HepG2 (cell line): Measurements from ENCODE around the gene OLFM1. TPM values are rescaled to one million over a fixed set of nuclear protein-coding genes. Genes with fewer than 3 reads are reported as not detected.

Experiments used
- BCLAF1 ChIP-seq: fragments of 450-650 bp; IDR thresholded peaks from 2 replicates; pipeline ENCODE4 v1.6.1; 2017; ENCODE audit warnings: mild to moderate bottlenecking
- DBP ChIP-seq: sonication (generic); formaldehyde crosslinking; IDR thresholded peaks from 2 replicates; pipeline ENCODE4 v1.4.0; 2020; ENCODE audit warnings: missing genetic modification reagents; ENCODE audit errors: not compliant biosample characterization
- ELF4 ChIP-seq: sonication (generic); formaldehyde crosslinking; IDR thresholded peaks from 2 replicates; pipeline ENCODE4 v1.5.0; 2020; ENCODE audit warnings: missing genetic modification reagents, mild to moderate bottlenecking, moderate library complexity, borderline replicate concordance
- FOXA1 ChIP-seq, 2 experiments: fragments of 450-650 bp in 1 of 2; sonication (generic) in 1 of 2; formaldehyde crosslinking in 1 of 2; IDR thresholded peaks; 2 replicates each; pipeline versions ENCODE4 v1.4.0 to v1.6.1; 2016 to 2020; ENCODE audit warnings: missing genetic modification reagents in 1 of 2
- GLI4 ChIP-seq: sonication (generic); formaldehyde crosslinking; IDR thresholded peaks from 2 replicates; pipeline ENCODE4 v1.5.1; 2020; ENCODE audit warnings: missing genetic modification reagents, mild to moderate bottlenecking, moderate library complexity, borderline replicate concordance
- IKZF1 ChIP-seq: fragments of 450-650 bp; IDR thresholded peaks from 2 replicates; pipeline ENCODE4 v1.7.1; 2016
- MAFG ChIP-seq: sonication (generic); formaldehyde crosslinking; IDR thresholded peaks from 2 replicates; pipeline ENCODE4 v1.5.1; 2020; ENCODE audit warnings: mild to moderate bottlenecking, missing genetic modification reagents
- NFKB2 ChIP-seq: sonication (generic); formaldehyde crosslinking; IDR thresholded peaks from 2 replicates; pipeline ENCODE4 v1.4.0; 2020; ENCODE audit warnings: missing genetic modification reagents, borderline replicate concordance
- RAD21 ChIP-seq: fragments of 450-650 bp; formaldehyde crosslinking; IDR thresholded peaks from 2 replicates; pipeline ENCODE4 v1.5.0; 2020; ENCODE audit warnings: mild to moderate bottlenecking
- RBM22 ChIP-seq: fragments of 200-400 bp; formaldehyde crosslinking; optimal IDR thresholded peaks from 2 replicates; pipeline ENCODE3; 2017; ENCODE audit warnings: mild to moderate bottlenecking, low read length, moderate library complexity
- RFXANK ChIP-seq: IDR thresholded peaks from 2 replicates; pipeline ENCODE4 v1.6.1; 2016
- SETDB1 ChIP-seq: sonication (generic); formaldehyde crosslinking; IDR thresholded peaks from 2 replicates; pipeline ENCODE4 v1.5.1; 2020; ENCODE audit warnings: missing genetic modification reagents, mild to moderate bottlenecking, borderline replicate concordance
- SPEN ChIP-seq: sonication (generic); formaldehyde crosslinking; IDR thresholded peaks from 2 replicates; pipeline ENCODE4 v1.5.1; 2020; ENCODE audit warnings: low read depth, mild to moderate bottlenecking, missing genetic modification reagents
- ZMYM4 ChIP-seq: sonication (generic); formaldehyde crosslinking; IDR thresholded peaks from 2 replicates; pipeline ENCODE4 v1.8.1; 2023; ENCODE audit warnings: mild to moderate bottlenecking, missing genetic modification reagents
- polyA plus RNA-seq, 8 experiments: library from polyadenylated mRNA; depleted of rRNA in 3 of 8; stranded (reverse) in 7 of 8; unstranded in 1 of 8; fragments of >200 nt; fragmentation: Illumina TruSeq in 4 of 8; extraction: Trizol in 4 of 8; gene quantifications; 2 replicates each; pipeline versions ENCODE4 v1.2.1 to v1.2.3, GENCODE V29; 2011 to 2016; ENCODE audit warnings: low read depth in 4 of 8, missing spikeins in 1 of 8, mixed read lengths in 1 of 8; ENCODE audit not compliant: insufficient read depth in 1 of 8
- total RNA-seq, 5 experiments: library from RNA; depleted of rRNA; stranded (reverse); fragments of >200 nt; fragmentation: Illumina TruSeq; extraction: Trizol; gene quantifications; 2 replicates each; pipeline ENCODE4 v1.2.3, GENCODE V29; 2016; ENCODE audit warnings: low read depth in 1 of 5
- TF ChIP-seq, protein P1 (sequence below): sonication (generic); formaldehyde crosslinking; IDR thresholded peaks from 2 replicates; pipeline ENCODE4 v1.9.0; 2022; ENCODE audit warnings: missing genetic modification reagents, mild to moderate bottlenecking, borderline replicate concordance
- TF ChIP-seq, protein P2 (sequence below): sonication (generic); formaldehyde crosslinking; IDR thresholded peaks from 2 replicates; pipeline ENCODE4 v1.4.0; 2020; ENCODE audit warnings: missing genetic modification reagents
- TF ChIP-seq, protein P3 (sequence below): sonication (generic); formaldehyde crosslinking; conservative IDR thresholded peaks from 2 replicates; pipeline ENCODE4 v1.8.0; 2022; ENCODE audit warnings: low read depth, missing genetic modification reagents

Gene OLFM1
- total and polyA plus RNA-seq, 2 of the 13 experiments (the other 11 are each of a cell fraction or from before 2014, with no cell fraction given), result not detected

DNA sequence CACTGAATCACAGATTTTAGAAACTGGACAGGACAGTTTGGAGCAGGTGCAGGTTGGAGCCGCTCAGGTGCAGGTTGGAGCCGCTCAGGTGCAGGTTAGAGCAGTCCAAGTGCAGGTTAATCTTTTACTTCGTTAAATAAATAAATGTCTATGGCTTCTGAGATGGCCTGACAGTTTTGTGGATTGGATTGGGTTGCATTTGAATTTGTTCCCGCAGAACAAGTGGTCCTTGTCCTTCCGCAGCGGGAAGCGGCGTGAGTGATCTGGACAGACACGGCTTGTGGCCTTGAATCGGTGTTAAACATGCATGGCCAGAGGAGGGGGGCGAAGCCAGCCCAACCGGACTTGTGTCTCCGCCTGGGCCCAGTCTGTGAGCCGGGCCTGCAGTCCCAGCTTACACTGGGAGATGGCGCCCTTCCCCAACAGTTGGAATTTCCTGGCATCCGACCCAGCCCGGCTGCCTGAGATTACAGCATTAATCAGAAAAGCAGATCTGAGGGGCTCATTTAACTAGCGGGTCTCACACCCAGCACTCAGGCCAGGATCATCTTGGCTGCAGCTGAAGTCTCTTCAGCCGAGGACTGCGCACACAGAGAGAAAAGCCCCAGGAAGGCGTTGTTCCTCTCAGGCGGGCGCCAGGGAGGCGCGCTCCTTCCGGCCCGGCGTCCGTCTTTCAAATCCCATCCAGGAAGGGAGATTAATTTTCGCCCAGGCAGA is 1.5 kb upstream of the OLFM1 start (continued):
- TF ChIP-seq BCLAF1 (no peak), FOXA1 (IDR thresholded peaks at IDR 0.05) (no peak), FOXA1 (CRISPR knock-in tag; IDR thresholded peaks at IDR 0.05) (peak; percentile 53), IKZF1 (no peak), RBM22 (no peak), NFKB2 (peak; percentile 32; the same call in 1 of the 2 replicates), RFXANK (no peak), SPEN (peak; percentile 64; the same call in 1 of the 2 replicates), DBP (CRISPR knock-in tag) (no peak), ELF4 (CRISPR knock-in tag) (no peak), MAFG (no peak), ZMYM4 (peak; percentile 31; the same call in 1 of the 2 replicates), GLI4 (CRISPR knock-in tag) (no peak), SETDB1 (CRISPR knock-in tag) (no peak), RAD21 (peak; percentile 96)
- TF ChIP-seq, protein P1, sequence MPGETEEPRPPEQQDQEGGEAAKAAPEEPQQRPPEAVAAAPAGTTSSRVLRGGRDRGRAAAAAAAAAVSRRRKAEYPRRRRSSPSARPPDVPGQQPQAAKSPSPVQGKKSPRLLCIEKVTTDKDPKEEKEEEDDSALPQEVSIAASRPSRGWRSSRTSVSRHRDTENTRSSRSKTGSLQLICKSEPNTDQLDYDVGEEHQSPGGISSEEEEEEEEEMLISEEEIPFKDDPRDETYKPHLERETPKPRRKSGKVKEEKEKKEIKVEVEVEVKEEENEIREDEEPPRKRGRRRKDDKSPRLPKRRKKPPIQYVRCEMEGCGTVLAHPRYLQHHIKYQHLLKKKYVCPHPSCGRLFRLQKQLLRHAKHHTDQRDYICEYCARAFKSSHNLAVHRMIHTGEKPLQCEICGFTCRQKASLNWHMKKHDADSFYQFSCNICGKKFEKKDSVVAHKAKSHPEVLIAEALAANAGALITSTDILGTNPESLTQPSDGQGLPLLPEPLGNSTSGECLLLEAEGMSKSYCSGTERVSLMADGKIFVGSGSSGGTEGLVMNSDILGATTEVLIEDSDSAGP (CRISPR knock-in tag), result peak; percentile 60
- TF ChIP-seq, protein P2, sequence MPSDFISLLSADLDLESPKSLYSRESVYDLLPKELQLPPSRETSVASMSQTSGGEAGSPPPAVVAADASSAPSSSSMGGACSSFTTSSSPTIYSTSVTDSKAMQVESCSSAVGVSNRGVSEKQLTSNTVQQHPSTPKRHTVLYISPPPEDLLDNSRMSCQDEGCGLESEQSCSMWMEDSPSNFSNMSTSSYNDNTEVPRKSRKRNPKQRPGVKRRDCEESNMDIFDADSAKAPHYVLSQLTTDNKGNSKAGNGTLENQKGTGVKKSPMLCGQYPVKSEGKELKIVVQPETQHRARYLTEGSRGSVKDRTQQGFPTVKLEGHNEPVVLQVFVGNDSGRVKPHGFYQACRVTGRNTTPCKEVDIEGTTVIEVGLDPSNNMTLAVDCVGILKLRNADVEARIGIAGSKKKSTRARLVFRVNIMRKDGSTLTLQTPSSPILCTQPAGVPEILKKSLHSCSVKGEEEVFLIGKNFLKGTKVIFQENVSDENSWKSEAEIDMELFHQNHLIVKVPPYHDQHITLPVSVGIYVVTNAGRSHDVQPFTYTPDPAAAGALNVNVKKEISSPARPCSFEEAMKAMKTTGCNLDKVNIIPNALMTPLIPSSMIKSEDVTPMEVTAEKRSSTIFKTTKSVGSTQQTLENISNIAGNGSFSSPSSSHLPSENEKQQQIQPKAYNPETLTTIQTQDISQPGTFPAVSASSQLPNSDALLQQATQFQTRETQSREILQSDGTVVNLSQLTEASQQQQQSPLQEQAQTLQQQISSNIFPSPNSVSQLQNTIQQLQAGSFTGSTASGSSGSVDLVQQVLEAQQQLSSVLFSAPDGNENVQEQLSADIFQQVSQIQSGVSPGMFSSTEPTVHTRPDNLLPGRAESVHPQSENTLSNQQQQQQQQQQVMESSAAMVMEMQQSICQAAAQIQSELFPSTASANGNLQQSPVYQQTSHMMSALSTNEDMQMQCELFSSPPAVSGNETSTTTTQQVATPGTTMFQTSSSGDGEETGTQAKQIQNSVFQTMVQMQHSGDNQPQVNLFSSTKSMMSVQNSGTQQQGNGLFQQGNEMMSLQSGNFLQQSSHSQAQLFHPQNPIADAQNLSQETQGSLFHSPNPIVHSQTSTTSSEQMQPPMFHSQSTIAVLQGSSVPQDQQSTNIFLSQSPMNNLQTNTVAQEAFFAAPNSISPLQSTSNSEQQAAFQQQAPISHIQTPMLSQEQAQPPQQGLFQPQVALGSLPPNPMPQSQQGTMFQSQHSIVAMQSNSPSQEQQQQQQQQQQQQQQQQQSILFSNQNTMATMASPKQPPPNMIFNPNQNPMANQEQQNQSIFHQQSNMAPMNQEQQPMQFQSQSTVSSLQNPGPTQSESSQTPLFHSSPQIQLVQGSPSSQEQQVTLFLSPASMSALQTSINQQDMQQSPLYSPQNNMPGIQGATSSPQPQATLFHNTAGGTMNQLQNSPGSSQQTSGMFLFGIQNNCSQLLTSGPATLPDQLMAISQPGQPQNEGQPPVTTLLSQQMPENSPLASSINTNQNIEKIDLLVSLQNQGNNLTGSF (CRISPR knock-in tag), result no peak
- TF ChIP-seq, protein P3, sequence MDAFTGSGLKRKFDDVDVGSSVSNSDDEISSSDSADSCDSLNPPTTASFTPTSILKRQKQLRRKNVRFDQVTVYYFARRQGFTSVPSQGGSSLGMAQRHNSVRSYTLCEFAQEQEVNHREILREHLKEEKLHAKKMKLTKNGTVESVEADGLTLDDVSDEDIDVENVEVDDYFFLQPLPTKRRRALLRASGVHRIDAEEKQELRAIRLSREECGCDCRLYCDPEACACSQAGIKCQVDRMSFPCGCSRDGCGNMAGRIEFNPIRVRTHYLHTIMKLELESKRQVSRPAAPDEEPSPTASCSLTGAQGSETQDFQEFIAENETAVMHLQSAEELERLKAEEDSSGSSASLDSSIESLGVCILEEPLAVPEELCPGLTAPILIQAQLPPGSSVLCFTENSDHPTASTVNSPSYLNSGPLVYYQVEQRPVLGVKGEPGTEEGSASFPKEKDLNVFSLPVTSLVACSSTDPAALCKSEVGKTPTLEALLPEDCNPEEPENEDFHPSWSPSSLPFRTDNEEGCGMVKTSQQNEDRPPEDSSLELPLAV (CRISPR knock-in tag), result no peak
